Measurements from ENCODE around the gene LBR.

The LBR gene

GRCh38 chr1:225437710-225438437, 10.0 kb upstream of the LBR start:
- Histone ChIP-seq H4K20me1 (ENCODE audit: insufficient read depth, low read length) (no peaks in the 10 kb centered on the region), H3K9ac (ENCODE audit: low read length) (no peak overlapping the region), H3K9me3 (ENCODE audit: low read length) (no peaks in the 10 kb centered on the region), H3K4me1 (ENCODE audit: insufficient read depth, low read length, severe bottlenecking) (peaks cover 45% of the 10 kb centered on the region), H3K27me3 (ENCODE audit: insufficient read depth, low read length) (no peaks in the 10 kb centered on the region), H3K79me2 (ENCODE audit: insufficient read depth, low read length) (no peaks in the 10 kb centered on the region), H3K9me2 (ENCODE audit: low read depth, low read length) (no peaks in the 10 kb centered on the region), H3K4me3 (ENCODE audit: low read depth, low read length, poor library complexity, severe bottlenecking) (no peak overlapping the region), H3K36me3 (ENCODE audit: insufficient read depth, low read length) (no peaks in the 10 kb centered on the region), H3F3A (ENCODE audit: insufficient read depth, low read length) (no peaks in the 10 kb centered on the region), H2AFZ (ENCODE audit: low read length) (no peak overlapping the region), H3K4me2 (ENCODE audit: low read length) (no peak overlapping the region), H3K27ac (ENCODE audit: low read depth, low read length, poor library complexity, severe bottlenecking) (no peak overlapping the region)
- TF ChIP-seq, protein P1, sequence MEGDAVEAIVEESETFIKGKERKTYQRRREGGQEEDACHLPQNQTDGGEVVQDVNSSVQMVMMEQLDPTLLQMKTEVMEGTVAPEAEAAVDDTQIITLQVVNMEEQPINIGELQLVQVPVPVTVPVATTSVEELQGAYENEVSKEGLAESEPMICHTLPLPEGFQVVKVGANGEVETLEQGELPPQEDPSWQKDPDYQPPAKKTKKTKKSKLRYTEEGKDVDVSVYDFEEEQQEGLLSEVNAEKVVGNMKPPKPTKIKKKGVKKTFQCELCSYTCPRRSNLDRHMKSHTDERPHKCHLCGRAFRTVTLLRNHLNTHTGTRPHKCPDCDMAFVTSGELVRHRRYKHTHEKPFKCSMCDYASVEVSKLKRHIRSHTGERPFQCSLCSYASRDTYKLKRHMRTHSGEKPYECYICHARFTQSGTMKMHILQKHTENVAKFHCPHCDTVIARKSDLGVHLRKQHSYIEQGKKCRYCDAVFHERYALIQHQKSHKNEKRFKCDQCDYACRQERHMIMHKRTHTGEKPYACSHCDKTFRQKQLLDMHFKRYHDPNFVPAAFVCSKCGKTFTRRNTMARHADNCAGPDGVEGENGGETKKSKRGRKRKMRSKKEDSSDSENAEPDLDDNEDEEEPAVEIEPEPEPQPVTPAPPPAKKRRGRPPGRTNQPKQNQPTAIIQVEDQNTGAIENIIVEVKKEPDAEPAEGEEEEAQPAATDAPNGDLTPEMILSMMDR (IDR thresholded peaks at IDR 0.05; ENCODE audit: low read length) = peak; percentile 33; the same call in 1 of the 2 replicates
- TF ChIP-seq EZH2 (IDR thresholded peaks at IDR 0.05; ENCODE audit: borderline replicate concordance, low read length) = no peak

- peak overlapping the region; percentile 72; the same call in 1 of the 2 replicates for H2AFZ ChIP-seq (ENCODE audit: low read length)
- H3K27ac ChIP-seq (ENCODE audit: low read depth, low read length, poor library complexity, severe bottlenecking) = peak overlapping the region; percentile 83
- H3K4me2 ChIP-seq (ENCODE audit: low read length) = peak overlapping the region; percentile 49
- H3K9me2 ChIP-seq (ENCODE audit: low read depth, low read length) = no peaks in the 10 kb centered on the region
- H3K4me1 ChIP-seq (ENCODE audit: insufficient read depth, low read length, severe bottlenecking) = peaks cover 28% of the 10 kb centered on the region
- H3K36me3 ChIP-seq (ENCODE audit: insufficient read depth, low read length) = no peaks in the 10 kb centered on the region
- H3K27me3 ChIP-seq (ENCODE audit: insufficient read depth, low read length) = no peaks in the 10 kb centered on the region
- H3F3A ChIP-seq (ENCODE audit: insufficient read depth, low read length) = no peaks in the 10 kb centered on the region
- H3K4me3 ChIP-seq (ENCODE audit: low read depth, low read length, poor library complexity, severe bottlenecking) = peak overlapping the region; percentile 4
- H3K9ac ChIP-seq (ENCODE audit: low read length) = peak overlapping the region; percentile 39
- TF ChIP-seq, protein P1 (IDR thresholded peaks at IDR 0.05; ENCODE audit: low read length) = no peak
- TF ChIP-seq EZH2 (IDR thresholded peaks at IDR 0.05; ENCODE audit: borderline replicate concordance, low read length) = no peak
- no peaks in the 10 kb centered on the region for H3K9me3 ChIP-seq (ENCODE audit: low read length)
- no peaks in the 10 kb centered on the region for H4K20me1 ChIP-seq (ENCODE audit: insufficient read depth, low read length)
- H3K79me2 ChIP-seq (ENCODE audit: insufficient read depth, low read length) = no peaks in the 10 kb centered on the region
These were observed 8.1 kb upstream of the LBR start for GRCh38 chr1:225435957-225436392.

DNA sequence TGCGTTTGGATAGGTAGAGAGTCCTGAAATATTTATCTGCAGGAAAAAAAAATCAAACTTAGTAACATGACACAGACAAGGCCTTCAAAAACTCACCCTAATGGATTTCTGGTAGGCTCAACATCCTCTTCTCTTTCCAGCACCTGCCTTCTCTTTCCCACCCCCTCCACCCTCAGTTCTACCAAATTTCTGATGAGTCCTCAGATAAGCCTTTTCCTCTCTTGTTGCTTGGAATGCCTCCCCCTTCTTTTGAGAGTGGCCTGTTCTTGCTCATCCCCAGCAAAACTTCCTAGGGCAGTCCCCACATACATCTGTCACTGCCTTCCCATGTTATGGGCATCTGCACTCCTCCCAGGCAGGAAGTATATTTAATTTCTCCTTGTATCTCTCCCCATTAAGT, 7.6 kb upstream of the LBR start:
- no peaks in the 10 kb centered on the region for H3K9me2 ChIP-seq (ENCODE audit: low read depth, low read length)
- no peaks in the 10 kb centered on the region for H4K20me1 ChIP-seq (ENCODE audit: insufficient read depth, low read length)
- H3F3A ChIP-seq (ENCODE audit: insufficient read depth, low read length) = no peaks in the 10 kb centered on the region
- no peaks in the 10 kb centered on the region for H3K79me2 ChIP-seq (ENCODE audit: insufficient read depth, low read length)
- H3K4me3 ChIP-seq (ENCODE audit: low read depth, low read length, poor library complexity, severe bottlenecking) = peak overlapping the region; percentile 4
- peak overlapping the region; percentile 83 for H3K27ac ChIP-seq (ENCODE audit: low read depth, low read length, poor library complexity, severe bottlenecking)
- peaks cover 28% of the 10 kb centered on the region for H3K4me1 ChIP-seq (ENCODE audit: insufficient read depth, low read length, severe bottlenecking)
- H2AFZ ChIP-seq (ENCODE audit: low read length) = peak overlapping the region; percentile 72; the same call in 1 of the 2 replicates
- no peaks in the 10 kb centered on the region for H3K9me3 ChIP-seq (ENCODE audit: low read length)
- H3K9ac ChIP-seq (ENCODE audit: low read length) = peak overlapping the region; percentile 39
- no peaks in the 10 kb centered on the region for H3K27me3 ChIP-seq (ENCODE audit: insufficient read depth, low read length)
- TF ChIP-seq EZH2 (IDR thresholded peaks at IDR 0.05; ENCODE audit: borderline replicate concordance, low read length) = no peak
- TF ChIP-seq, protein P1 (IDR thresholded peaks at IDR 0.05; ENCODE audit: low read length) = no peak
- no peaks in the 10 kb centered on the region for H3K36me3 ChIP-seq (ENCODE audit: insufficient read depth, low read length)
- H3K4me2 ChIP-seq (ENCODE audit: low read length) = peak overlapping the region; percentile 49

Measured in OCI-LY1 (cell line).